K562 (cell line): ENCODE measurements around the gene PTPN7. TPM values are rescaled to one million over a fixed set of nuclear protein-coding genes. Genes with fewer than 3 reads are reported as not detected.

ENCODE experiments used
- ADNP ChIP-seq: fragments of 200-800 bp; sonication (Bioruptor generic); IDR thresholded peaks from 2 replicates; pipeline ENCODE4 v1.6.1; 2016; ENCODE audit warnings: missing genetic modification characterization, missing compliant biosample characterization
- BCOR ChIP-seq: fragments of 450-650 bp; IDR thresholded peaks from 2 replicates; pipeline ENCODE4 v1.6.1; 2016
- CBFB ChIP-seq: sonication (generic); formaldehyde crosslinking; IDR thresholded peaks from 2 replicates; pipeline ENCODE4 v1.4.0; 2020; ENCODE audit warnings: mild to moderate bottlenecking, missing genetic modification reagents
- CBX2 ChIP-seq: fragments of 200-600 bp; sonication (generic); IDR thresholded peaks from one replicate; pipeline ENCODE4 v1.6.1; 2012; ENCODE audit warnings: mild to moderate bottlenecking, low read length, inconsistent platforms; ENCODE audit not compliant: insufficient read depth, poor library complexity, severe bottlenecking
- CBX3 ChIP-seq, 2 experiments: IDR thresholded peaks; 1 replicate in 1 of 2; 2 replicates in 1 of 2; pipeline ENCODE4 v1.6.1; 2012; ENCODE audit warnings: inconsistent platforms in 2 of 2, low read length in 2 of 2, borderline replicate concordance in 1 of 2, control low read depth in 1 of 2
- CREM ChIP-seq: IDR thresholded peaks from 2 replicates; pipeline ENCODE4 v1.6.1; 2014; ENCODE audit warnings: antibody characterized with exemption, low read depth
- DACH1 ChIP-seq: fragments of 450-650 bp; IDR thresholded peaks from 2 replicates; pipeline ENCODE4 v1.6.1; 2018; ENCODE audit not compliant: partially characterized antibody
- EP400 ChIP-seq: fragments of 450-650 bp; IDR thresholded peaks from 2 replicates; pipeline ENCODE4 v1.6.1; 2017; ENCODE audit warnings: antibody characterized with exemption, mild to moderate bottlenecking, moderate library complexity
- FOXM1 ChIP-seq, 2 experiments: fragments of 450-650 bp in 1 of 2; sonication (generic) in 1 of 2; formaldehyde crosslinking in 1 of 2; IDR thresholded peaks; 2 replicates each; pipeline versions ENCODE4 v1.6.1 to v1.9.0; 2017 to 2022; ENCODE audit warnings: low read depth in 2 of 2, mild to moderate bottlenecking in 2 of 2, missing genetic modification reagents in 1 of 2, moderate library complexity in 1 of 2
- GTF2F1 ChIP-seq: IDR thresholded peaks from 2 replicates; pipeline ENCODE4 v1.6.1; 2011; ENCODE audit warnings: low read depth, low read length, improper control_type of control experiment
- L3MBTL2 ChIP-seq: fragments of 450-650 bp; IDR thresholded peaks from 2 replicates; pipeline ENCODE4 v1.6.1; 2016; ENCODE audit warnings: mild to moderate bottlenecking, moderate library complexity
- MTA2 ChIP-seq: fragments of 450-650 bp; IDR thresholded peaks from 2 replicates; pipeline ENCODE4 v1.6.1; 2016; ENCODE audit warnings: low read depth
- NR4A1 ChIP-seq, 2 experiments: fragments of 250-450 bp in 1 of 2; fragments of 450-650 bp in 1 of 2; sonication (Bioruptor Pico) in 1 of 2; IDR thresholded peaks; 2 replicates each; pipeline versions ENCODE4 v1.4.0 to v1.6.1; 2016 to 2020; ENCODE audit warnings: mild to moderate bottlenecking in 2 of 2, missing compliant biosample characterization in 1 of 2, missing genetic modification characterization in 1 of 2, moderate library complexity in 1 of 2
- POLR2H ChIP-seq: IDR thresholded peaks from 2 replicates; pipeline ENCODE4 v1.6.1; 2016; ENCODE audit warnings: missing genetic modification characterization, low read depth, mild to moderate bottlenecking, control low read depth, missing compliant biosample characterization, moderate library complexity
- SMARCC2 ChIP-seq: fragments of 450-650 bp; IDR thresholded peaks from 2 replicates; pipeline ENCODE4 v1.6.1; 2017; ENCODE audit warnings: antibody characterized with exemption, moderate library complexity, mild to moderate bottlenecking, low read depth
- ZC3H8 ChIP-seq: fragments of 450-650 bp; IDR thresholded peaks from 2 replicates; pipeline ENCODE4 v1.6.1; 2017
- ZNF121 ChIP-seq: sonication (generic); formaldehyde crosslinking; conservative IDR thresholded peaks from 2 replicates; pipeline ENCODE4 v1.8.0; 2022; ENCODE audit warnings: missing genetic modification reagents
- ZNF384 ChIP-seq: IDR thresholded peaks from 2 replicates; pipeline ENCODE4 v1.6.1; 2012; ENCODE audit warnings: low read depth, low read length, improper control_type of control experiment
- polyA plus RNA-seq, 8 experiments: library from polyadenylated mRNA; depleted of rRNA in 4 of 8; stranded (reverse) in 5 of 8; unstranded in 3 of 8; fragments of >200 nt; fragmentation: Nextera tagmentation in 2 of 8; fragmentation: Illumina TruSeq in 1 of 8; extraction: Ambion mirVana in 2 of 8; extraction: Trizol in 1 of 8; gene quantifications; 2 replicates each; pipeline versions ENCODE4 v1.2.1 to v1.2.3, GENCODE V29; 2011 to 2014; ENCODE audit warnings: inconsistent platforms in 1 of 8, missing spikeins in 1 of 8
- total RNA-seq, 7 experiments: library from RNA; depleted of rRNA in 6 of 7; stranded (reverse); fragments of >200 nt in 6 of 7; fragmentation: Illumina TruSeq in 2 of 7; extraction: Trizol in 2 of 7; gene quantifications; 2 replicates each; pipeline versions ENCODE4 v1.2.1 to v1.2.3, GENCODE V29; 2011 to 2021; ENCODE audit warnings: low replicate concordance in 1 of 7
- TF ChIP-seq, protein P1 (sequence below): fragments of 250-450 bp; sonication (Bioruptor Pico); IDR thresholded peaks from 2 replicates; pipeline ENCODE4 v1.6.1; 2021; ENCODE audit warnings: mild to moderate bottlenecking
- TF ChIP-seq, protein P2 (sequence below), 2 experiments: fragments of 150-350 bp in 1 of 2; IDR thresholded peaks; 2 replicates each; pipeline ENCODE4 v1.6.1; 2012 to 2016; ENCODE audit warnings: low read depth in 2 of 2, low read length in 2 of 2, mild to moderate bottlenecking in 1 of 2, moderate library complexity in 1 of 2
- TF ChIP-seq, protein P3 (sequence below): fragments of 250-450 bp; sonication (Bioruptor Pico); IDR thresholded peaks from 2 replicates; pipeline ENCODE4 v1.4.0; 2020; ENCODE audit warnings: borderline replicate concordance
- TF ChIP-seq, protein P4 (sequence below): IDR thresholded peaks from 2 replicates; pipeline ENCODE4 v1.6.1; 2012; ENCODE audit warnings: low read depth, low read length, improper control_type of control experiment, borderline replicate concordance

PTPN7 gene
- total and polyA plus RNA-seq, 9 of the 15 experiments (the other 6 are each of a cell fraction or from before 2014, with no cell fraction given) = 18.7 to 144 (median 120) TPM

DNA sequence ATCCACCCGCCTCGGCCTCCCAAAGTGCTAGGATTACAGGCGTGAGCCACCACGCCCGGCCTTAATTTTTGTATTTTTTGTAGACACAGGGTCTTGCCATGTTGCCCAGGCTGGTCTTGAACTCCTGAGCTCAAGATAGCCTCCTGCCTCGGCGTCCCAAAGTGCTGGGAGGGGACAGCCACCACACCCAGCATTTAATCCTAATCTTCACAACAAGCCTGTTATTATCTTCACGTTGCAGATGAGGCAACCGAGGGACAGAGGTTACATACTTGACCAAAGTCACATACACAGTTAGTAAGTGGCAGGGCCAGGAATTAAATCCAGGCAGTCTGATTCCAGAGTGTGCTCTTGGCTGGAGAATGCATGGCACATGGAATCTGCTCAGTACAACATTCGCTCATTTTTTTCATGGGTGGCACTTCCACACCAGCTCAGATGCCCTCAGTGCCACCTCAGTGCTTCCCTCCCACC is 42.5 kb downstream of the PTPN7 start (continued):
- TF ChIP-seq NR4A1 (CRISPR knock-in tag; IDR thresholded peaks at IDR 0.05) (no peak), NR4A1 (tag; IDR thresholded peaks at IDR 0.05) (0 out of 2 replicates have a peak, but pooled peaks have one; percentile 62), ZNF384 (peak; percentile 15; the same call in 1 of the 2 replicates), BCOR (peak; percentile 96), CBX3 (IDR thresholded peaks at IDR 0.05; ENCODE audit: borderline replicate concordance in 1 of 2, low read length in 2 of 2) (peak in 1 of 2 experiments; percentile 37; a peak in 1 of 3 replicates), MTA2 (peak; percentile 88), ADNP (tag) (peak; percentile 99), CBFB (no peak), CREM (peak; percentile 61), DACH1 (no peak), SMARCC2 (peak; percentile 83), L3MBTL2 (peak; percentile 54), ZC3H8 (no peak), CBX2 (no peak), EP400 (peak; percentile 68), GTF2F1 (no peak), ZNF121 (CRISPR knock-in tag) (0 out of 2 replicates have a peak, but pooled peaks have one; percentile 39), FOXM1 (IDR thresholded peaks at IDR 0.05; ENCODE audit: low read depth) (peak; percentile 70), FOXM1 (CRISPR knock-in tag; IDR thresholded peaks at IDR 0.05; ENCODE audit: low read depth) (no peak), POLR2H (no peak)
- TF ChIP-seq, protein P1, sequence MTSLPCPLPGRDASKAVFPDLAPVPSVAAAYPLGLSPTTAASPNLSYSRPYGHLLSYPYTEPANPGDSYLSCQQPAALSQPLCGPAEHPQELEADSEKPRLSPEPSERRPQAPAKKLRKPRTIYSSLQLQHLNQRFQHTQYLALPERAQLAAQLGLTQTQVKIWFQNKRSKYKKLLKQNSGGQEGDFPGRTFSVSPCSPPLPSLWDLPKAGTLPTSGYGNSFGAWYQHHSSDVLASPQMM (CRISPR knock-in tag) = no peak
- TF ChIP-seq, protein P2, sequence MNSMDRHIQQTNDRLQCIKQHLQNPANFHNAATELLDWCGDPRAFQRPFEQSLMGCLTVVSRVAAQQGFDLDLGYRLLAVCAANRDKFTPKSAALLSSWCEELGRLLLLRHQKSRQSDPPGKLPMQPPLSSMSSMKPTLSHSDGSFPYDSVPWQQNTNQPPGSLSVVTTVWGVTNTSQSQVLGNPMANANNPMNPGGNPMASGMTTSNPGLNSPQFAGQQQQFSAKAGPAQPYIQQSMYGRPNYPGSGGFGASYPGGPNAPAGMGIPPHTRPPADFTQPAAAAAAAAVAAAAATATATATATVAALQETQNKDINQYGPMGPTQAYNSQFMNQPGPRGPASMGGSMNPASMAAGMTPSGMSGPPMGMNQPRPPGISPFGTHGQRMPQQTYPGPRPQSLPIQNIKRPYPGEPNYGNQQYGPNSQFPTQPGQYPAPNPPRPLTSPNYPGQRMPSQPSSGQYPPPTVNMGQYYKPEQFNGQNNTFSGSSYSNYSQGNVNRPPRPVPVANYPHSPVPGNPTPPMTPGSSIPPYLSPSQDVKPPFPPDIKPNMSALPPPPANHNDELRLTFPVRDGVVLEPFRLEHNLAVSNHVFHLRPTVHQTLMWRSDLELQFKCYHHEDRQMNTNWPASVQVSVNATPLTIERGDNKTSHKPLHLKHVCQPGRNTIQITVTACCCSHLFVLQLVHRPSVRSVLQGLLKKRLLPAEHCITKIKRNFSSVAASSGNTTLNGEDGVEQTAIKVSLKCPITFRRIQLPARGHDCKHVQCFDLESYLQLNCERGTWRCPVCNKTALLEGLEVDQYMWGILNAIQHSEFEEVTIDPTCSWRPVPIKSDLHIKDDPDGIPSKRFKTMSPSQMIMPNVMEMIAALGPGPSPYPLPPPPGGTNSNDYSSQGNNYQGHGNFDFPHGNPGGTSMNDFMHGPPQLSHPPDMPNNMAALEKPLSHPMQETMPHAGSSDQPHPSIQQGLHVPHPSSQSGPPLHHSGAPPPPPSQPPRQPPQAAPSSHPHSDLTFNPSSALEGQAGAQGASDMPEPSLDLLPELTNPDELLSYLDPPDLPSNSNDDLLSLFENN (IDR thresholded peaks at IDR 0.05; ENCODE audit: low read depth in 2 of 2, low read length in 2 of 2) = peak in 1 of 2 experiments; percentile 85; a peak in 2 of 4 replicates
- TF ChIP-seq, protein P3, sequence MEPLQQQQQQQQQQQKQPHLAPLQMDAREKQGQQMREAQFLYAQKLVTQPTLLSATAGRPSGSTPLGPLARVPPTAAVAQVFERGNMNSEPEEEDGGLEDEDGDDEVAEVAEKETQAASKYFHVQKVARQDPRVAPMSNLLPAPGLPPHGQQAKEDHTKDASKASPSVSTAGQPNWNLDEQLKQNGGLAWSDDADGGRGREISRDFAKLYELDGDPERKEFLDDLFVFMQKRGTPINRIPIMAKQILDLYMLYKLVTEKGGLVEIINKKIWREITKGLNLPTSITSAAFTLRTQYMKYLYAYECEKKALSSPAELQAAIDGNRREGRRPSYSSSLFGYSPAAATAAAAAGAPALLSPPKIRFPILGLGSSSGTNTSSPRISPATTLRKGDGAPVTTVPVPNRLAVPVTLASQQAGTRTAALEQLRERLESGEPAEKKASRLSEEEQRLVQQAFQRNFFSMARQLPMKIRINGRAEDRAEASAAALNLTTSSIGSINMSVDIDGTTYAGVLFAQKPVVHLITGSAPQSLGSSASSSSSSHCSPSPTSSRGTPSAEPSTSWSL = no peak
- TF ChIP-seq, protein P4, sequence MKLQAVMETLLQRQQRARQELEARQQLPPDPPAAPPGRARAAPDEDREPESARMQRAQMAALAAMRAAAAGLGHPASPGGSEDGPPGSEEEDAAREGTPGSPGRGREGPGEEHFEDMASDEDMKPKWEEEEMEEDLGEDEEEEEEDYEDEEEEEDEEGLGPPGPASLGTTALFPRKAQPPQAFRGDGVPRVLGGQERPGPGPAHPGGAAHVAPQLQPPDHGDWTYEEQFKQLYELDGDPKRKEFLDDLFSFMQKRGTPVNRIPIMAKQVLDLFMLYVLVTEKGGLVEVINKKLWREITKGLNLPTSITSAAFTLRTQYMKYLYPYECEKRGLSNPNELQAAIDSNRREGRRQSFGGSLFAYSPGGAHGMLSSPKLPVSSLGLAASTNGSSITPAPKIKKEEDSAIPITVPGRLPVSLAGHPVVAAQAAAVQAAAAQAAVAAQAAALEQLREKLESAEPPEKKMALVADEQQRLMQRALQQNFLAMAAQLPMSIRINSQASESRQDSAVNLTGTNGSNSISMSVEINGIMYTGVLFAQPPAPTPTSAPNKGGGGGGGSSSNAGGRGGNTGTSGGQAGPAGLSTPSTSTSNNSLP = peak; percentile 60; the same call in 1 of the 2 replicates
